SK-N-MC (cell line): Measurements from ENCODE around the gene FBXO46.

ENCODE experiments used
- EZH2 ChIP-seq: fragments of 200-600 bp; sonication (generic); IDR thresholded peaks from one replicate; pipeline ENCODE4 v1.6.1; 2017; ENCODE audit warnings: antibody characterized with exemption
- FOXP2 ChIP-seq: optimal IDR thresholded peaks from 2 replicates; pipeline ENCODE3; 2011; ENCODE audit warnings: mild to moderate bottlenecking, moderate library complexity; ENCODE audit not compliant: insufficient read depth; ENCODE audit errors: extremely low read length, control extremely low read depth
- POLR2AphosphoS5 ChIP-seq: IDR thresholded peaks from 2 replicates; pipeline ENCODE4 v1.6.1; 2012; ENCODE audit warnings: mild to moderate bottlenecking, low read depth, low read length, borderline replicate concordance

- TF ChIP-seq EZH2 = no peak
- TF ChIP-seq POLR2AphosphoS5 = no peak
- no peak for TF ChIP-seq FOXP2
Observed at GRCh38 chr19:45757695-45758094, 27.0 kb upstream of the FBXO46 start.
